DLD1 (cell line): ENCODE data around the gene ARHGEF39.

Experiments
- in situ Hi-C: cut with HindIII; loops from 2 replicates; pipeline ENCODE4 v1.10.0; 2017; ENCODE audit warnings: low sequenced_read_pairs

The ARHGEF39 gene

GRCh38 chr9:35664531-35665470 lies at the start of gene ARHGEF39:
TSS of gene ARHGEF39 (minus strand) at chr9:35665195. CDS start at chr9:35665169, 26 bp downstream.
- in situ Hi-C loops = no loop called here

DNA sequence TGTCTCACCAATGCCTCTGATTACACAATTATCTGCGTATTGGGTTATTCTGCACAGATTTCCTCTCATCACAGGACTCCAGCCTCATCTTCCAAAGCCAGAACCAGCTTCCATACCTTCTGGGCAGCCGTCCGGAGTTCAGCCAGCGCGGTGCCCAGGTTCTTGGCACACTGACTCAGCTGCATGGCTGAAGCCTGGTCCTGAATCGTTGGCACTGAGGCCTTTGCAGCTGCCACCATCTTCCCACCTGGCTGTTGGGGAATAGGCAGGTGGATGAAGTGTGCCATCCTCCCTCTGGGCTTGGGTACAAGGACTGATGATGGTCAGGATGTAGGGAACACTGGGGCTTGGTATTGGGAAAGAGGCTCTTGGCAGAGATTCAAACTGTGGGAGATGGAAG lies 49.1 kb upstream of the ARHGEF39 start:
- in situ Hi-C loops = no loop called here

DNA sequence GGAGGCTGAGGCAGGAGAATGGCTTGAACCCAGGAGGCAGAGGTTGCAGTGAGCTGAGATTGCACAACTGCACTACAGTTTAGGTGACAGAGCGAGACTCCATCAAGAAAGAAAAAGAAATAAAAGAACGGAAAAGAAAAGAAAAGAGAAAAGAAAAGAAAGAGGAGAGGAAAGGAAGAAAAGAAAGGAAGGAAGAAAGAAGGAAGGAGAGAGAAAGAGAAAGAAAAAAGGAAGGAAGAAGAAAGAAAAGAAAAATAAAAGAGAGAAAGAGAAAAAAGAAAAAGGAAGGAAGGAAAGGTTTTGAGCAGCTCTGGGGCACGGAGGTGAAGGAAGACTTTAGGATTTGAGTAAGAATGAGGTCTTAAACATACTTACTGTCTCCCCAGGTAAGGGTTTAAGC lies 48.6 kb upstream of the ARHGEF39 start:
- in situ Hi-C loops = no loop called here

DNA sequence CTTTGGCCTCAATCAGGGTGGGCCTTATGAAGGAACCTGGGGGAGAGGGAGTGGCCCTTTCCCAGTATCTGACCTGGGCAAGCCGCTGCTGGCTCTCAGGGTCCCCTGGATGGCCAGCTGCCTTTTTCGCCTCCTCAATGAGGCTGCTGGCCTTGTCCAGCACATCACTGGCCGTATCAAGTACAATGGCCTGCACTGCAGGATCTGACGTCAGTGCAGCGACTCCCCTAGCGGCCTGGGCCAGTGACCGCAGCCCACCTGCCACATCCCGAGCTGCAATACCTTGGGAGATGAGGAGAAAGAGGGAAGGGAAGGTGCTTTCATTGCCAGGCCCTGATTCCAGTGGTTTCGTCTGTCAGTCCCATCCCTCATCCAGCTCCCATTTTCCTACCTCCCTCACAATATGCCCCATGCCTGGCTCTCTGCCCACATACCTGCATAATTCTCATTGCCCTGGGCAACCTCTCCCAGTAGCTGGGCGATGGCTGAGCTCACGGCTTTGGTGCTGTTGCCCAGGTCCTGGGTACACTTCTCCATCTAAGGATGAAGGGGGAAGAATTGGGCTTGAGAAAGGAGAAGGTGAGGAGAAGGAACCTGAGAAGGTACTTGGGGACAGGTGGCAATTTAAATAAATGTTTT lies 47.9 kb upstream of the ARHGEF39 start:
- in situ Hi-C loops = no loop called here

DNA sequence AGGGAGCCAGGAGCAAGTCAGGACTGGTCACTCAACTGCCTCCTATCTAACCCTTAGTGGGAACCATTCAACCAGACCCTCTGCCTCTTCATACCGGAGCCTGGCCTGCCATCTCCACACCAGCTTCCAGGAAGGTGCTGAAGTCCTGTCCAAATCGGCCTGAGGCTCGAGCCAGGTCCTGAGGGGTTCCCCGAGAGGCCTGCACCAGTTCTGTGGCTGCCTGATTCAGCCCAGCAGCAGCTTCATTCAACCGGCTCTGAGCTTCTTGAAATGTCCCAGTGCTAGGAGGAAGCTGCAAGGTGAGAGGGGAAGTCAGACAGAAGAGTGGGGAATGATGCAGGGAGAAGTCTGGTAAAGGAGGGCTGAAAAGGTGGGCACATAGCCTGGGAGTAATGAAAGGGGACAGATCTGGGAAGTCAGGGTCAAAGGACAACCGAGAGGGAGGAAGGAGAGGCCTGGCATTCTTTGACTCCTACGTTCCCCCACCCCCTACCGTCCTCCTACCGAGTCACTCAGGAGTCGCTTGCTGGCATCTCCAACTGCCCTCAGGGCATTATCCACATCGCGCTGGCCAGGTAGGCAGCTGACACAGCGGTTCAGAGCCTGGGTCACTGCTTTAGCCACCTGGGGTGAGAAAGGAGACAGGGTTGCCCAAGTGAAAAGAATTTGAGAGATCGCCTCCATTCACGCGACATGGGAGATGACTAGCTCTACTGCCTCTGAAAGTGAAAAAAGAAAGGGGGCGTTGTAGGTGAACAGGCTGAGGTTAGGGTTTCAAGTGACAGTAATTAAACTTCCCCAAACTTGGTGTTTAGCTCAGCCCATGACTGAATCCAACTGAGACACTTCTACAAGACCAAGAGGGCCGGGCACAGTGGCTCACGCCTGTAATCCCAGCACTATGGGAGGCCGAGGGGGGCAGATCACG lies 46.8 kb upstream of the ARHGEF39 start:
- in situ Hi-C loops = no loop called here

- in situ Hi-C loops = no loop called here
Observed at GRCh38 chr9:35710818-35711500, 46.0 kb upstream of the ARHGEF39 start.

DNA sequence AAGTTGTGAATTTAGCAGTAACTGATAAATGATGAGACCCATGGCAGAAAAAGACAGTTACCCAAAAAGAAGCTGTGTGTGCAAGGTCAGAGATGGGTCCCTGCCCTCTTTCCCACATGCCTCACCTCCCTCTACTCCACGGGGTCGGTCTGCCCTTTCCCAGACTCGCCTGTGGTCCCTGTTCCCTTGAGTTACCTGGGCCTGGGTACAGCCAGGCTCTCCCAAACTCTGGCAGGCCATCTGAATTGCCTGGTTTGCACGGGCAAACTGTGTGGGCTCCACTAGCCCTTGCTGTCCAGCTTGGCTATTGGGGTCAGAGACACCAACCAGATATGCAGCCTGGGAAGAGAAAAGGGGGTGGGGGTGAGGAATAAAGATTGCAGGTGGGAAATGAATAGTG lies 43.2 kb upstream of the ARHGEF39 start:
- in situ Hi-C loops = no loop called here

DNA sequence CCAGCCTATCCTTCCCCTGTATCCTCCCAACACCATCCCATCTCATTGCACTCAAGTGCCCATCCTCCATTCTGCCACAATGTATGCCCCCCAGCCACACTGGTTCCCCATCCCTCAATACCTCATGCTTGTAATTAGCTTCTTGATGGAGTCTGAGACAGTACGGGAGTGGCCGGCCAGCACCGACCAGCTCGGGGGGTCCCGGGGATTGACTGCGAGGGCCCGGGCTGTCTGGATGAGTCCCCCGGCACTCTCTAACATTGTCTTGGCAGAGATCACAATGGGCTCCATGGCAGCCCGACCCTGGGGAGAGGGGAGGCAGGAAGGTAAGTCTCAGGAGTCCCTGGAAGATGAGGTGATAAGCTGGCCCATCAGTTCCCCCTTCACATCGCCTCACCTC lies 42.0 kb upstream of the ARHGEF39 start:
- in situ Hi-C loops = no loop called here

- in situ Hi-C loops = no loop called here
Observed at GRCh38 chr9:35705836-35706430, 40.9 kb upstream of the ARHGEF39 start.

DNA sequence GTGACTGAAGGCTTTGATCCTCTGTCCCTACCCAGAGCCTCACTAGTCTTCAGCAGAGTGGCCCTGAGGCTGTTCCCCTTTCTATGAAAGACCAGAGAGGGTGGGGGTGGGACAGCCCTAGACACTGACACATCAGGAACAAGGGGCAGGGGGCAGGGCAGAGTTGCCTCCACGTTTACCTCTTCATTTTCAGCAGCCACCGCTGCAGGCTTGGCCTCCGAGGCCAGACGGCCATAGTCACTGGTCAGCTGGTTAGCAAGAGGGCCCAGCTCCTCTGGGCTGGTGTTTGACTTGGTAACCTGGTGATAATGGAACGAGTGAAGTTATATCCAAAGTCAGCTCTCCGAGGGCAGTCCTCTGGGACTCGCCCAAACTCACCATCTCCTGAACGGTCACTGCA lies 40.4 kb upstream of the ARHGEF39 start:
- in situ Hi-C loops = no loop called here

- in situ Hi-C loops = no loop called here
Observed at GRCh38 chr9:35703906-35704672, 39.1 kb upstream of the ARHGEF39 start.

DNA sequence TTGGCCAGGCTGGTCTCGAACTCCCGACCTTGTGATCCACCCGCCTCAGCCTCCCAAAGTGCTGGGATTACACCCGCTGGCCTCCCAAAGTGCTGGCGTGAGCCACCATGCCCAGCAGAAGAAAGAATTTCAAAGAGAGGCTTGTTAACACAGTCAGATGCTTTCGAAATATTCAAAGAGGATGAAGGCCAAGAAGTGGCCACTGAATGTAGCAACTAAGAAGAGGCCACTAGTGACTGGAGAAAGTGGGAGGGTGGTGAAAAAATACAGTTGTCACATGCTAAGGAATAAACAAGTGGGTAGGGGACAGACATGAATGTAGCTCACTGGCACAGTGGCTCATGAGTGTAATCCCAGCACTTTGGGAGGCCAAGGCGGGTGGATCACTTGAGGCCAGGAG lies 37.7 kb upstream of the ARHGEF39 start:
- in situ Hi-C loops = no loop called here

GRCh38 chr9:35700942-35701341 lies 35.9 kb upstream of the ARHGEF39 start:
- in situ Hi-C loops = no loop called here

DNA sequence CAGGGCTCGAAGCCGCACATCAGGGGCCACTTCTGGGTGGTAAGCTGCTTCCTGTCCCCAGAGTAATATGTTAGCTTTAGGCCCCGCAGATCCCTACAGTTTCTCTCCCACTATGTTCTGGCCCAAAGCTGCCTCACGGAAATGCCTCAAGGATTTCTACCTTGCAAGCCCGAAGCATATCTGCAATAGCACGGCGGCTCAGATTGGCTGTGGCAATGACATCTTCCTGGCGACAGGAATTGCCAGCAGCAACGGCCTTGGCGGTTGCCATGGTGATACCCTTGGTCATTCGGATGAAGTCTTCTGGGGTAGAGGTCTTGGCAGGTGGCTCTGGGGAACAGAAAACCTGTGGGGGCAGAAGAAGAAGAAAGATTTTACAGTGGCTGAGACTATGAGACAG lies 35.0 kb upstream of the ARHGEF39 start:
- in situ Hi-C loops = no loop called here

- in situ Hi-C loops = no loop called here
Observed at GRCh38 chr9:35698231-35698630, 33.2 kb upstream of the ARHGEF39 start.

DNA sequence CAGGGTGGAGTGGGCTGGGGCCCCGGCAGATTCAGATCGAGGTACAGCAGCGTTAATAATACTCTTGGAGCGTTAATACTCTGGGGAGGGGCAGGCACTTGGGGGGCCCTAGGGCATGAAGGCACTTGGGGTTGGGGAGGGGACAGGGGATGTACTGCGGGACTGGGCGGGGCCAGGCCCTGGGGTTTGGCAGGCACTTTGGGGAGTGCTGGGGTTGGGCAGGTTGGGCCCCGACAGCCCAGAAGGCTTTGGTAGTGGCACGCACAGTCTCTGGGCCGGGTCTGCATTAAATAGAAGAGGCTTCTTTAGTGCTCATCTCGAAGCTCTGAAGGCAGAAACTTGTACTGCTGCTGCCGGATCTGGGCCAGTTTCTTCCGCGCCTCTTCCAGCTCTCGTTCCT lies 32.5 kb upstream of the ARHGEF39 start:
- in situ Hi-C loops = no loop called here

GRCh38 chr9:35696520-35697215 lies 31.7 kb upstream of the ARHGEF39 start:
- in situ Hi-C loops = no loop called here

DNA sequence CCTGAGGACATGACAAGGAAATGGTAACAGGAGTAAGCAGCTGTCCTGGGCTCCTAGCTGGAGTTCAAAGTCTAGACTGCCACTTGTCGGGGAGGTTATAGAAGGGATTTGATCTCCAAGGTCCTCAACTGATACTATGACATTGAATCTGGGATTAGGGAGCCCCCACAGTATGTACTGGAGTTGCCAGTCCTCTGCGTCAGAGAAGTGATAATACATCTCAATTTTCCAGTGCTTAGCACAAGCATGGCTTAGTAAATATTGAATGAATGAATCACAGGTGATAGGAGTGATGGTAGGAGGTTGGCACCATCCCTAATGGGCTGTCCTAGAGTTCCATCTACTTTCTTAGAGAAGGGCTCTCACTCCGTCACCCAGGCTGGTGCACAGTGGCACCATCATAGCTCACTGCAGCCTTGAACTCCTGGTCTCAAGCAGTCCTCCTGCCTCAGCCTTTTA lies 31.0 kb upstream of the ARHGEF39 start:
- in situ Hi-C loops = no loop called here
